Stimulated activated CD8-positive, alpha-beta memory T cell treated with anti-CD3 and anti-CD28 coated beads, Interleukin-12 subunit alpha, Interleukin-12 subunit beta, amount 100 ng/mL, for 4 hours (primary cell): Measurements from ENCODE around the gene NBEA.

Source experiments
- DNase-seq: peaks from one replicate; pipeline ENCODE4 v3.0.0-alpha.2; 2020; ENCODE audit warnings: low read depth

The NBEA gene

GRCh38 chr13:35711909-35712308, 769.8 kb downstream of the NBEA start:
- DNase-seq: no peak

GRCh38 chr13:35712907-35713761, 771.1 kb downstream of the NBEA start:
- DNase-seq: no peak

- no peak for DNase-seq
Observed at GRCh38 chr13:35714121-35714520, 772.1 kb downstream of the NBEA start.

GRCh38 chr13:35714588-35715377, 772.7 kb downstream of the NBEA start:
- DNase-seq: no peak

GRCh38 chr13:35716186-35716585, 774.1 kb downstream of the NBEA start:
- DNase-seq: no peak

GRCh38 chr13:35716729-35717128, 774.7 kb downstream of the NBEA start:
- no peak for DNase-seq

GRCh38 chr13:35718084-35718483, 776.0 kb downstream of the NBEA start:
- DNase-seq: no peak

- DNase-seq: no peak
Observed at GRCh38 chr13:35720290-35720689, 778.2 kb downstream of the NBEA start.

- no peak for DNase-seq
Observed at GRCh38 chr13:35720690-35721554, 778.9 kb downstream of the NBEA start.
